ENCODE results near the gene ATP1A1. TPM values are rescaled to one million over a fixed set of nuclear protein-coding genes. Genes with fewer than 3 reads are reported as not detected.

Gene ATP1A1
- total and polyA plus RNA-seq, 12 donors, result 73.6 to 624 (median 203) TPM

GRCh38 chr1:116330342-116330652 lies 42.7 kb upstream of the ATP1A1 start:
- 75% methylated on average over 4 of the region's 4 CpGs for WGBS, 2 donors
- no peak for DNase-seq

DNA sequence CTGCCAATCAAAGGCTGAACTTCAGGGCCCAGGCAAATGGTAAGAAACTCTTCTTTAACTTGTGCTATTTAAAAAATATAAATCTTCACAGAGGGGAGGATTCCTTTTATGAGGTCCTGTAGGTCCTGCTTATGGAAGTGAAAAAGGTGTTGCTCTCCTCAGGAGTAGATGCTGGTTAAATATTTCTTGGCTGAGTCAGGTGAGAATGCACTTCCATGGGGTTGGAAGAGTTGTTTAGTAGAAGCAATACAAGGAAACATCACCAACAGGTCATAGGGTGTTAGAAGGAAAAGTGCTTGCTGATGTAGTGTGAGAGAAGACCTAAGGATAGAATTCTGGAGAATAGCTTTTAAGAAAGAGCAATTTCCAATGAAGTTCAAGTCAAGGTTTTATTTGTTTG lies 42.2 kb upstream of the ATP1A1 start:
- Histone ChIP-seq H3K27ac (no peak overlapping the region), H3K4me3 (no peak overlapping the region), H3K27me3 (no peaks in the 10 kb centered on the region), H3K4me1 (peaks cover 0 to 20% (median 16%) of the 10 kb centered on the region in 9 donors), H3K9me3 (no peaks in the 10 kb centered on the region), H3K36me3 (no peaks in the 10 kb centered on the region)
- DNase-seq, result no peak
- intact Hi-C loops (cut with DNase I), result no loop called here
- TF ChIP-seq, protein P1, sequence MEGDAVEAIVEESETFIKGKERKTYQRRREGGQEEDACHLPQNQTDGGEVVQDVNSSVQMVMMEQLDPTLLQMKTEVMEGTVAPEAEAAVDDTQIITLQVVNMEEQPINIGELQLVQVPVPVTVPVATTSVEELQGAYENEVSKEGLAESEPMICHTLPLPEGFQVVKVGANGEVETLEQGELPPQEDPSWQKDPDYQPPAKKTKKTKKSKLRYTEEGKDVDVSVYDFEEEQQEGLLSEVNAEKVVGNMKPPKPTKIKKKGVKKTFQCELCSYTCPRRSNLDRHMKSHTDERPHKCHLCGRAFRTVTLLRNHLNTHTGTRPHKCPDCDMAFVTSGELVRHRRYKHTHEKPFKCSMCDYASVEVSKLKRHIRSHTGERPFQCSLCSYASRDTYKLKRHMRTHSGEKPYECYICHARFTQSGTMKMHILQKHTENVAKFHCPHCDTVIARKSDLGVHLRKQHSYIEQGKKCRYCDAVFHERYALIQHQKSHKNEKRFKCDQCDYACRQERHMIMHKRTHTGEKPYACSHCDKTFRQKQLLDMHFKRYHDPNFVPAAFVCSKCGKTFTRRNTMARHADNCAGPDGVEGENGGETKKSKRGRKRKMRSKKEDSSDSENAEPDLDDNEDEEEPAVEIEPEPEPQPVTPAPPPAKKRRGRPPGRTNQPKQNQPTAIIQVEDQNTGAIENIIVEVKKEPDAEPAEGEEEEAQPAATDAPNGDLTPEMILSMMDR (IDR thresholded peaks at IDR 0.05), result no peak
- no peak for ATAC-seq

More at GRCh38 chr1:116330342-116330652, 42.7 kb upstream of the ATP1A1 start:
- H3K27me3 ChIP-seq, result no peaks in the 10 kb centered on the region
- peaks cover 0 to 16% (median 13%) of the 10 kb centered on the region in 9 donors for H3K4me1 ChIP-seq
- H3K9me3 ChIP-seq, result no peaks in the 10 kb centered on the region
- intact Hi-C loops (cut with DNase I), result no loop called here
- H3K4me3 ChIP-seq, result no peak overlapping the region
- no peaks in the 10 kb centered on the region for H3K36me3 ChIP-seq
- TF ChIP-seq, protein P1 (IDR thresholded peaks at IDR 0.05), result no peak
- no peak for ATAC-seq
- H3K27ac ChIP-seq, result no peak overlapping the region

GRCh38 chr1:116331523-116331922 lies 41.5 kb upstream of the ATP1A1 start:
- DNase-seq, result no peak
- WGBS, 2 donors, result 91 to 95% methylated on average over 3 of the region's 3 CpGs
- intact Hi-C loops (cut with DNase I), result no loop called here
- TF ChIP-seq, protein P1 (IDR thresholded peaks at IDR 0.05), result no peak
- no peaks in the 10 kb centered on the region for H3K9me3 ChIP-seq
- no peak overlapping the region for H3K4me3 ChIP-seq
- ATAC-seq, result no peak
- H3K4me1 ChIP-seq, result peaks cover 0 to 20% (median 16%) of the 10 kb centered on the region in 9 donors
- no peaks in the 10 kb centered on the region for H3K27me3 ChIP-seq
- H3K27ac ChIP-seq, result no peak overlapping the region
- no peaks in the 10 kb centered on the region for H3K36me3 ChIP-seq

GRCh38 chr1:116332451-116332850 lies 40.6 kb upstream of the ATP1A1 start:
- Histone ChIP-seq H3K27me3 (no peaks in the 10 kb centered on the region), H3K27ac (no peak overlapping the region), H3K4me1 (peaks cover 0 to 20% (median 16%) of the 10 kb centered on the region in 9 donors), H3K36me3 (no peaks in the 10 kb centered on the region), H3K9me3 (no peaks in the 10 kb centered on the region), H3K4me3 (no peak overlapping the region)
- DNase-seq (no peak), ATAC-seq (no peak)
- 77 to 90% methylated on average over 3 of the region's 3 CpGs for WGBS, 2 donors
- TF ChIP-seq, protein P1 (IDR thresholded peaks at IDR 0.05), result no peak
- intact Hi-C loops (cut with DNase I), result no loop called here
